OCI-LY7 (cell line): Measurements from ENCODE around the gene OR10V1. TPM values are rescaled to one million over a fixed set of nuclear protein-coding genes. Genes with fewer than 3 reads are reported as not detected.

Experiments used
- BruUV-seq: library from RNA; stranded (reverse); fragments of 400-500 nt; replicated peaks from 2 replicates; lab custom pipeline; 2021; lab: Mats Ljungman, UMichigan
- CTCF ChIA-PET: fragments of 300-600 bp; sonication (Branson Sonifier 250); formaldehyde crosslinking; loops from one replicate; lab custom pipeline; 2022; ENCODE audit warnings: antibody characterized with exemption; ENCODE audit not compliant: unreplicated experiment; lab: Charles Lee
- POLR2A ChIA-PET: fragments of 300-600 bp; sonication (Branson Sonifier 250); formaldehyde crosslinking; loops from one replicate; lab custom pipeline; 2022; ENCODE audit warnings: antibody characterized with exemption; lab: Charles Lee
- DNase-seq: peaks from one replicate; pipeline ENCODE4 v3.0.0-alpha.2; 2015; ENCODE audit warnings: low spot score
- H2AFZ ChIP-seq: fragments of 200-600 bp; sonication (generic), shearing (Covaris generic); 2 replicates; pipeline ENCODE4 v1.6.1; 2014; ENCODE audit warnings: mild to moderate bottlenecking, antibody characterized with exemption, low read length, moderate library complexity
- H3K27ac ChIP-seq: fragments of 200-600 bp; sonication (generic); 2 replicates; pipeline ENCODE4 v1.5.1; 2014; ENCODE audit warnings: mixed run types, low read depth, mild to moderate bottlenecking, moderate library complexity, low read length, inconsistent platforms; ENCODE audit not compliant: poor library complexity, severe bottlenecking
- H3K36me3 ChIP-seq: fragments of 200-600 bp; sonication (generic); 2 replicates; pipeline ENCODE4 v1.6.1; 2014; ENCODE audit warnings: mild to moderate bottlenecking, antibody characterized with exemption, low read length, moderate library complexity, mixed read lengths; ENCODE audit not compliant: insufficient read depth
- H3K4me1 ChIP-seq: fragments of 200-600 bp; sonication (generic); 2 replicates; pipeline ENCODE4 v1.5.1; 2014; ENCODE audit warnings: mild to moderate bottlenecking, low read length; ENCODE audit not compliant: insufficient read depth, poor library complexity, severe bottlenecking
- H3K4me2 ChIP-seq: fragments of 200-600 bp; sonication (generic); 2 replicates; pipeline ENCODE4 v1.6.1; 2014; ENCODE audit warnings: mild to moderate bottlenecking, low read length
- H3K4me3 ChIP-seq: fragments of 200-600 bp; sonication (generic); 2 replicates; pipeline ENCODE4 v1.5.1; 2014; ENCODE audit warnings: mild to moderate bottlenecking, low read depth, low read length; ENCODE audit not compliant: poor library complexity, severe bottlenecking
- H3K79me2 ChIP-seq: fragments of 200-600 bp; sonication (generic); 2 replicates; pipeline ENCODE4 v1.6.1; 2016; ENCODE audit warnings: low read depth, mild to moderate bottlenecking, low read length, moderate library complexity, mixed read lengths; ENCODE audit not compliant: insufficient read depth
- H3K9me2 ChIP-seq: fragments of 200-600 bp; sonication (generic); 2 replicates; pipeline ENCODE4 v1.6.1; 2016; ENCODE audit warnings: mild to moderate bottlenecking, low read length, mixed read lengths; ENCODE audit not compliant: insufficient read depth
- H3K9me3 ChIP-seq: fragments of 200-600 bp; sonication (generic); 2 replicates; pipeline ENCODE4 v1.6.1; 2014; ENCODE audit warnings: mild to moderate bottlenecking, mixed run types, low read length, mixed read lengths
- H4K20me1 ChIP-seq: fragments of 200-600 bp; sonication (generic); 2 replicates; pipeline ENCODE4 v1.6.1; 2014; ENCODE audit warnings: mild to moderate bottlenecking, antibody characterized with exemption, low read length, moderate library complexity, mixed read lengths; ENCODE audit not compliant: insufficient read depth
- CTCF ChIP-seq: fragments of 200-600 bp; sonication (generic); conservative IDR thresholded peaks from 2 replicates; pipeline ENCODE4 v1.5.1; 2014; ENCODE audit warnings: mild to moderate bottlenecking, antibody characterized with exemption, low read length, moderate library complexity, mixed read lengths
- EZH2phosphoT487 ChIP-seq: fragments of 200-600 bp; sonication (generic); IDR thresholded peaks from 2 replicates; pipeline ENCODE4 v1.6.1; 2018; ENCODE audit warnings: low read depth, borderline replicate concordance, mild to moderate bottlenecking, mixed run types, antibody characterized with exemption, low read length, moderate library complexity, mixed read lengths
- intact Hi-C: fragments of 100-400 bp; cut with micrococcal nuclease; formaldehyde crosslinking; loops from one replicate; pipeline ENCODE4 v1.10.0; 2022; ENCODE audit not compliant: unreplicated experiment
- total RNA-seq, 2 experiments: library from RNA; depleted of rRNA in 1 of 2; stranded (reverse); fragments of >200 nt in 1 of 2; shearing (Covaris generic) in 1 of 2; gene quantifications; 2 replicates each; pipeline ENCODE4 v1.2.3, GENCODE V29; 2014 to 2022

OR10V1 gene
- total RNA-seq, 2 experiments from 2014 or later, result not detected

GRCh38 chr11:59708537-59708936 lies 5.1 kb downstream of the OR10V1 start:
- Histone ChIP-seq H3K4me1 (no peaks in the 10 kb centered on the region), H3K79me2 (no peaks in the 10 kb centered on the region), H3K4me2 (no peak overlapping the region), H2AFZ (no peak overlapping the region), H3K9me3 (no peaks in the 10 kb centered on the region), H3K9me2 (no peaks in the 10 kb centered on the region), H3K36me3 (no peaks in the 10 kb centered on the region), H3K27ac (no peak overlapping the region), H4K20me1 (no peaks in the 10 kb centered on the region), H3K4me3 (no peak overlapping the region)
- intact Hi-C loops, result no loop called here
- no TSS peak for BruUV-seq
- DNase-seq, result no peak
- TF ChIP-seq EZH2phosphoT487 (no peak), CTCF (no peak)
- ChIA-PET POLR2A (no interaction called here), CTCF (no interaction called here)

- no peaks in the 10 kb centered on the region for H3K79me2 ChIP-seq
- ChIA-PET CTCF (no interaction called here), POLR2A (no interaction called here)
- no peak for DNase-seq
- intact Hi-C loops, result no loop called here
- H2AFZ ChIP-seq, result no peak overlapping the region
- BruUV-seq, result no TSS peak
- H3K4me1 ChIP-seq, result no peaks in the 10 kb centered on the region
- no peaks in the 10 kb centered on the region for H3K36me3 ChIP-seq
- H3K27ac ChIP-seq, result no peak overlapping the region
- no peaks in the 10 kb centered on the region for H3K9me3 ChIP-seq
- H3K4me3 ChIP-seq, result no peak overlapping the region
- H3K4me2 ChIP-seq, result no peak overlapping the region
- H4K20me1 ChIP-seq, result no peaks in the 10 kb centered on the region
- TF ChIP-seq EZH2phosphoT487, result no peak
- no peak for TF ChIP-seq CTCF
- H3K9me2 ChIP-seq, result no peaks in the 10 kb centered on the region
These were observed 6.3 kb downstream of the OR10V1 start for GRCh38 chr11:59707371-59707770.

- no peak for DNase-seq
- Histone ChIP-seq H3K36me3 (no peaks in the 10 kb centered on the region), H4K20me1 (no peaks in the 10 kb centered on the region), H2AFZ (no peak overlapping the region), H3K9me3 (no peaks in the 10 kb centered on the region), H3K9me2 (no peaks in the 10 kb centered on the region), H3K4me2 (no peak overlapping the region), H3K4me3 (no peak overlapping the region), H3K4me1 (no peaks in the 10 kb centered on the region), H3K79me2 (no peaks in the 10 kb centered on the region), H3K27ac (no peak overlapping the region)
- POLR2A ChIA-PET, result no interaction called here
- no peak for TF ChIP-seq CTCF
- no peak for TF ChIP-seq EZH2phosphoT487
- BruUV-seq, result no TSS peak
- intact Hi-C loops, result no loop called here
- CTCF ChIA-PET, result no interaction called here
These were observed 6.9 kb downstream of the OR10V1 start for GRCh38 chr11:59706518-59707285.
